ENCODE data around the gene ANKS6. TPM values are rescaled to one million over a fixed set of nuclear protein-coding genes. Genes with fewer than 3 reads are reported as not detected.

Gene ANKS6
- total and polyA plus RNA-seq, 2 of the 8 experiments (the other 6 are each of a cell fraction or from before 2014, with no cell fraction given) = 34.1 to 56.3 TPM

GRCh38 chr9:98807070-98807813, 10.9 kb upstream of the ANKS6 start, which contains the start of gene GALNT12 (continued):
- TF ChIP-seq E2F6 (IDR thresholded peaks at IDR 0.05) (peak; percentile 56), GABPA (IDR thresholded peaks at IDR 0.05; ENCODE audit: borderline replicate concordance, insufficient read depth, low read length) (0 out of 2 replicates have a peak, but pooled peaks have one; percentile 16), TAF1 (IDR thresholded peaks at IDR 0.05; ENCODE audit: low read depth, low read length) (peak; percentile 64), SIX5 (IDR thresholded peaks at IDR 0.05; ENCODE audit: low read depth, low read length) (no peak), CHD2 (IDR thresholded peaks at IDR 0.05; ENCODE audit: low read length) (no peak)

Measured in H1 (cell line).